HL-60 (cell line): Measurements from ENCODE around the gene SHLD2.
"Not testable (repeated sequence)": the region's sequence is repeated elsewhere in the genome, so short reads cannot be mapped to it uniquely, and the experiment has no call there.

ENCODE experiments used
- POLR2AphosphoS5 ChIP-seq: IDR thresholded peaks from 2 replicates; pipeline ENCODE4 v1.6.1; 2012; ENCODE audit warnings: low read depth
- TF ChIP-seq, protein P1 (sequence below): IDR thresholded peaks from one replicate; pipeline ENCODE4 v1.5.1; 2011; ENCODE audit warnings: low read length, control low read depth, inconsistent platforms; ENCODE audit not compliant: insufficient read depth
- TF ChIP-seq, protein P2 (sequence below): IDR thresholded peaks from 2 replicates; pipeline ENCODE4 v1.6.1; 2012; ENCODE audit warnings: low read depth; ENCODE audit not compliant: insufficient replicate concordance

DNA sequence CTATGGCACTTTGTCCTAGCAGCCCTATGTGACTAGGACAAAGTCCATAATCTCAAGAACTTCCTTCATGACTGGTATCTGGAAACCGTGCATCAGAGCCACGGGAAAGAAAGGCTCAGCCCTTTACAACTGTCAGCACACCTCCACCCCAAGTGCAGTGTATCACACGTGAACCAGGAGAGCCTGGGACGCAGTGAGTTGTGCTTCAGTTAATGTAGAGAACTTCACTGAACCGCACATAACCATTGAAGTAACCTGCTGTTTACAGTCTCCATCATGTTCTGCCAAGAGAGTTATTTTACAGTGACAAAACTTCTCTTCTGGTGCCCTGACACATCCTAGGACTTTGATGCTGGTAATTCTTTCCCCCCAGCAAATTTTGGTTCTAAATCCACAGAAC, 142.2 kb downstream of the SHLD2 start:
- TF ChIP-seq, protein P1, sequence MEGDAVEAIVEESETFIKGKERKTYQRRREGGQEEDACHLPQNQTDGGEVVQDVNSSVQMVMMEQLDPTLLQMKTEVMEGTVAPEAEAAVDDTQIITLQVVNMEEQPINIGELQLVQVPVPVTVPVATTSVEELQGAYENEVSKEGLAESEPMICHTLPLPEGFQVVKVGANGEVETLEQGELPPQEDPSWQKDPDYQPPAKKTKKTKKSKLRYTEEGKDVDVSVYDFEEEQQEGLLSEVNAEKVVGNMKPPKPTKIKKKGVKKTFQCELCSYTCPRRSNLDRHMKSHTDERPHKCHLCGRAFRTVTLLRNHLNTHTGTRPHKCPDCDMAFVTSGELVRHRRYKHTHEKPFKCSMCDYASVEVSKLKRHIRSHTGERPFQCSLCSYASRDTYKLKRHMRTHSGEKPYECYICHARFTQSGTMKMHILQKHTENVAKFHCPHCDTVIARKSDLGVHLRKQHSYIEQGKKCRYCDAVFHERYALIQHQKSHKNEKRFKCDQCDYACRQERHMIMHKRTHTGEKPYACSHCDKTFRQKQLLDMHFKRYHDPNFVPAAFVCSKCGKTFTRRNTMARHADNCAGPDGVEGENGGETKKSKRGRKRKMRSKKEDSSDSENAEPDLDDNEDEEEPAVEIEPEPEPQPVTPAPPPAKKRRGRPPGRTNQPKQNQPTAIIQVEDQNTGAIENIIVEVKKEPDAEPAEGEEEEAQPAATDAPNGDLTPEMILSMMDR = not testable (repeated sequence)
- TF ChIP-seq, protein P2, sequence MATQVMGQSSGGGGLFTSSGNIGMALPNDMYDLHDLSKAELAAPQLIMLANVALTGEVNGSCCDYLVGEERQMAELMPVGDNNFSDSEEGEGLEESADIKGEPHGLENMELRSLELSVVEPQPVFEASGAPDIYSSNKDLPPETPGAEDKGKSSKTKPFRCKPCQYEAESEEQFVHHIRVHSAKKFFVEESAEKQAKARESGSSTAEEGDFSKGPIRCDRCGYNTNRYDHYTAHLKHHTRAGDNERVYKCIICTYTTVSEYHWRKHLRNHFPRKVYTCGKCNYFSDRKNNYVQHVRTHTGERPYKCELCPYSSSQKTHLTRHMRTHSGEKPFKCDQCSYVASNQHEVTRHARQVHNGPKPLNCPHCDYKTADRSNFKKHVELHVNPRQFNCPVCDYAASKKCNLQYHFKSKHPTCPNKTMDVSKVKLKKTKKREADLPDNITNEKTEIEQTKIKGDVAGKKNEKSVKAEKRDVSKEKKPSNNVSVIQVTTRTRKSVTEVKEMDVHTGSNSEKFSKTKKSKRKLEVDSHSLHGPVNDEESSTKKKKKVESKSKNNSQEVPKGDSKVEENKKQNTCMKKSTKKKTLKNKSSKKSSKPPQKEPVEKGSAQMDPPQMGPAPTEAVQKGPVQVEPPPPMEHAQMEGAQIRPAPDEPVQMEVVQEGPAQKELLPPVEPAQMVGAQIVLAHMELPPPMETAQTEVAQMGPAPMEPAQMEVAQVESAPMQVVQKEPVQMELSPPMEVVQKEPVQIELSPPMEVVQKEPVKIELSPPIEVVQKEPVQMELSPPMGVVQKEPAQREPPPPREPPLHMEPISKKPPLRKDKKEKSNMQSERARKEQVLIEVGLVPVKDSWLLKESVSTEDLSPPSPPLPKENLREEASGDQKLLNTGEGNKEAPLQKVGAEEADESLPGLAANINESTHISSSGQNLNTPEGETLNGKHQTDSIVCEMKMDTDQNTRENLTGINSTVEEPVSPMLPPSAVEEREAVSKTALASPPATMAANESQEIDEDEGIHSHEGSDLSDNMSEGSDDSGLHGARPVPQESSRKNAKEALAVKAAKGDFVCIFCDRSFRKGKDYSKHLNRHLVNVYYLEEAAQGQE = not testable (repeated sequence)
- not testable (repeated sequence) for TF ChIP-seq POLR2AphosphoS5
